ENCODE data around the gene SPSB1.

DNA sequence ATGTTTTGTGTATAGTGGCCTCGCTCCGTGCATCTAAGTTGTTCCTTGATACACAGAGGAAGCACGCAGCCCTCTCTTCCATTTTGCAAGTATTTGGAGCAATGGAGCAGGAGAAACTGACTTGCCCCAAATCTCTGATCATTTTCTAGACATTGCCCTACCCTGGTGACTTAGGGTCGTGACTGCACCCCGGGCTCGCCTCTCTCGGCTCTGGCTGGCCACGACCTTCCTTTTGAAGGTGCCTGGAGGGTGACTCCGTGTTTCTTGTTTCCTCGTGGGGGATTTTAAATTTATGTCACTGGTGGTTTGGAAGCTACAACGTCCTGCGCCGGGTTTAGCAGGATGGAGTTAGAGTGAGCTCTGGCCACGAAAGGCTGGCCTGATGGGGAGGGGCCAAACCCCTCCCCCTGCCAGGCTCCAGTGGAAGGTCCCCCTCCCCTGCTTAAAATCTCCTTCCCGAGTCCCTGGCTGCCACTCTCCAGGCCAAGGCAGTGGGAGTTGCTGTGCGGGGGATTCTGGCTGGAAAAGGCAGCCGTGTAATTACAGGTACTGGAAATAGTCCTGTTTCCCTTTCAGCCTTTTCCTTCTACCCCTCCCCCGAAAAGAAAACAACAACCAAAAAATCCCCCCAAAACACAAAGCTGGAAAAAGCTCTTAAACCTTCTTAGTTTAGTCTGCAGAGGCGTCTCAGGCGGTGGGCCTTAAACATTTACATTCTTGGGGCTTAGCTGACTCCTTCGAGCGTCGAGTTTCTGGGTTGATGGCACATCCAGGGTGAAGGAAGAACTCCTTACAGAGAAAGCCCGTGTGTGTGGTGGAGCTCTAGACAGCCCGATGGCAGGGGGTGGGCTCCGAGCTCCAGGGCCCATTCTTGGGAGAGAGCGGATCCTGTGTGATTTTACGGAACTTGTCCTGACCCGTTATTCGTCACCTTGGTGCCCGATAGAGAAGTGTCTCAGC, 28.1 kb downstream of the SPSB1 start:
- no peak for TF ChIP-seq RAD21 (IDR thresholded peaks at IDR 0.05; ENCODE audit: low read depth)
- TF ChIP-seq CREB1 (IDR thresholded peaks at IDR 0.05; ENCODE audit: low read depth): no peak
- no peak for TF ChIP-seq TCF12 (IDR thresholded peaks at IDR 0.05; ENCODE audit: low read depth)
- no peak for TF ChIP-seq YY1 (IDR thresholded peaks at IDR 0.05; ENCODE audit: low read depth)
- TF ChIP-seq TAF1 (IDR thresholded peaks at IDR 0.05; ENCODE audit: low read depth): no peak
- TF ChIP-seq, protein P1, sequence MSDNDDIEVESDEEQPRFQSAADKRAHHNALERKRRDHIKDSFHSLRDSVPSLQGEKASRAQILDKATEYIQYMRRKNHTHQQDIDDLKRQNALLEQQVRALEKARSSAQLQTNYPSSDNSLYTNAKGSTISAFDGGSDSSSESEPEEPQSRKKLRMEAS (IDR thresholded peaks at IDR 0.05): no peak
- no peak for TF ChIP-seq EP300 (IDR thresholded peaks at IDR 0.05; ENCODE audit: borderline replicate concordance)
- TF ChIP-seq, protein P2, sequence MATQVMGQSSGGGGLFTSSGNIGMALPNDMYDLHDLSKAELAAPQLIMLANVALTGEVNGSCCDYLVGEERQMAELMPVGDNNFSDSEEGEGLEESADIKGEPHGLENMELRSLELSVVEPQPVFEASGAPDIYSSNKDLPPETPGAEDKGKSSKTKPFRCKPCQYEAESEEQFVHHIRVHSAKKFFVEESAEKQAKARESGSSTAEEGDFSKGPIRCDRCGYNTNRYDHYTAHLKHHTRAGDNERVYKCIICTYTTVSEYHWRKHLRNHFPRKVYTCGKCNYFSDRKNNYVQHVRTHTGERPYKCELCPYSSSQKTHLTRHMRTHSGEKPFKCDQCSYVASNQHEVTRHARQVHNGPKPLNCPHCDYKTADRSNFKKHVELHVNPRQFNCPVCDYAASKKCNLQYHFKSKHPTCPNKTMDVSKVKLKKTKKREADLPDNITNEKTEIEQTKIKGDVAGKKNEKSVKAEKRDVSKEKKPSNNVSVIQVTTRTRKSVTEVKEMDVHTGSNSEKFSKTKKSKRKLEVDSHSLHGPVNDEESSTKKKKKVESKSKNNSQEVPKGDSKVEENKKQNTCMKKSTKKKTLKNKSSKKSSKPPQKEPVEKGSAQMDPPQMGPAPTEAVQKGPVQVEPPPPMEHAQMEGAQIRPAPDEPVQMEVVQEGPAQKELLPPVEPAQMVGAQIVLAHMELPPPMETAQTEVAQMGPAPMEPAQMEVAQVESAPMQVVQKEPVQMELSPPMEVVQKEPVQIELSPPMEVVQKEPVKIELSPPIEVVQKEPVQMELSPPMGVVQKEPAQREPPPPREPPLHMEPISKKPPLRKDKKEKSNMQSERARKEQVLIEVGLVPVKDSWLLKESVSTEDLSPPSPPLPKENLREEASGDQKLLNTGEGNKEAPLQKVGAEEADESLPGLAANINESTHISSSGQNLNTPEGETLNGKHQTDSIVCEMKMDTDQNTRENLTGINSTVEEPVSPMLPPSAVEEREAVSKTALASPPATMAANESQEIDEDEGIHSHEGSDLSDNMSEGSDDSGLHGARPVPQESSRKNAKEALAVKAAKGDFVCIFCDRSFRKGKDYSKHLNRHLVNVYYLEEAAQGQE (IDR thresholded peaks at IDR 0.05; ENCODE audit: low read depth): no peak
- TF ChIP-seq CEBPB (IDR thresholded peaks at IDR 0.05): no peak
- TF ChIP-seq TEAD4 (IDR thresholded peaks at IDR 0.05): no peak
- TF ChIP-seq FOXM1 (IDR thresholded peaks at IDR 0.05; ENCODE audit: borderline replicate concordance, low read depth): no peak
- no peak for TF ChIP-seq EGR1 (IDR thresholded peaks at IDR 0.05)
